ENCODE measurements around the gene XCL1.

XCL1 gene

GRCh38 chr1:168598125-168598524 lies 21.7 kb downstream of the XCL1 start:
- no peak for DNase-seq
- in situ Hi-C loops (cut with MboI; ENCODE audit: low pct_unique_long_range_greater_than_20kb, low sequenced_read_pairs): loop anchor here (10.0 kb wide), 1 partner anchor 153 kb away; no protein-coding TSS in a partner anchor

GRCh38 chr1:168598892-168599291 lies 22.5 kb downstream of the XCL1 start:
- DNase-seq: no peak
- in situ Hi-C loops (cut with MboI; ENCODE audit: low pct_unique_long_range_greater_than_20kb, low sequenced_read_pairs): loop anchor here (10.0 kb wide), 1 partner anchor 154 kb away; no protein-coding TSS in a partner anchor

GRCh38 chr1:168599641-168600040 lies 23.2 kb downstream of the XCL1 start:
- in situ Hi-C loops (cut with MboI; ENCODE audit: low pct_unique_long_range_greater_than_20kb, low sequenced_read_pairs): loop anchor here (10.0 to 25.0 kb wide), 3 partner anchors 155 to 763 kb away; partner anchors contain the start of genes ATP1B1, BLZF1 and NME7
- DNase-seq: no peak

GRCh38 chr1:168601051-168601450 lies 24.6 kb downstream of the XCL1 start:
- no peak for DNase-seq
- in situ Hi-C loops (cut with MboI; ENCODE audit: low pct_unique_long_range_greater_than_20kb, low sequenced_read_pairs): loop anchor here (25.0 kb wide), 2 partner anchors 511 to 761 kb away; partner anchors contain the start of genes ATP1B1, BLZF1 and NME7

GRCh38 chr1:168603501-168604110 lies 27.2 kb downstream of the XCL1 start:
- DNase-seq: peak; percentile 70
- in situ Hi-C loops (cut with MboI; ENCODE audit: low pct_unique_long_range_greater_than_20kb, low sequenced_read_pairs): loop anchor here (25.0 kb wide), 2 partner anchors 509 to 759 kb away; partner anchors contain the start of genes ATP1B1, BLZF1 and NME7

GRCh38 chr1:168605443-168605842 lies 29.0 kb downstream of the XCL1 start:
- no peak for DNase-seq
- in situ Hi-C loops (cut with MboI; ENCODE audit: low pct_unique_long_range_greater_than_20kb, low sequenced_read_pairs): loop anchor here (25.0 kb wide), 2 partner anchors 507 to 757 kb away; partner anchors contain the start of genes ATP1B1, BLZF1 and NME7

- in situ Hi-C loops (cut with MboI; ENCODE audit: low pct_unique_long_range_greater_than_20kb, low sequenced_read_pairs): loop anchor here (25.0 kb wide), 2 partner anchors 506 to 756 kb away; partner anchors contain the start of genes ATP1B1, BLZF1 and NME7
- no peak for DNase-seq
Observed at GRCh38 chr1:168606096-168606495, 29.7 kb downstream of the XCL1 start.

GRCh38 chr1:168607872-168608428 lies 31.5 kb downstream of the XCL1 start:
- no peak for DNase-seq
- in situ Hi-C loops (cut with MboI; ENCODE audit: low pct_unique_long_range_greater_than_20kb, low sequenced_read_pairs): loop anchor here (25.0 kb wide), 2 partner anchors 504 to 754 kb away; partner anchors contain the start of genes ATP1B1, BLZF1 and NME7

- in situ Hi-C loops (cut with MboI; ENCODE audit: low pct_unique_long_range_greater_than_20kb, low sequenced_read_pairs): loop anchor here (25.0 kb wide), 2 partner anchors 503 to 753 kb away; partner anchors contain the start of genes ATP1B1, BLZF1 and NME7
- DNase-seq: no peak
Observed at GRCh38 chr1:168608796-168609715, 32.7 kb downstream of the XCL1 start.

- in situ Hi-C loops (cut with MboI; ENCODE audit: low pct_unique_long_range_greater_than_20kb, low sequenced_read_pairs): loop anchor here (25.0 kb wide), 2 partner anchors 502 to 752 kb away; partner anchors contain the start of genes ATP1B1, BLZF1 and NME7
- peak; percentile 28 for DNase-seq
Observed at GRCh38 chr1:168609741-168610510, 33.5 kb downstream of the XCL1 start.

- DNase-seq: no peak
- in situ Hi-C loops (cut with MboI; ENCODE audit: low pct_unique_long_range_greater_than_20kb, low sequenced_read_pairs): loop anchor here (25.0 kb wide), 2 partner anchors 499 to 749 kb away; partner anchors contain the start of genes ATP1B1, BLZF1 and NME7
Observed at GRCh38 chr1:168613038-168613451, 36.6 kb downstream of the XCL1 start.

- in situ Hi-C loops (cut with MboI; ENCODE audit: low pct_unique_long_range_greater_than_20kb, low sequenced_read_pairs): loop anchor here (25.0 kb wide), 2 partner anchors 499 to 749 kb away; partner anchors contain the start of genes ATP1B1, BLZF1 and NME7
Observed at GRCh38 chr1:168613691-168614231, 37.4 kb downstream of the XCL1 start.

GRCh38 chr1:168614235-168614634 lies 37.8 kb downstream of the XCL1 start:
- in situ Hi-C loops (cut with MboI; ENCODE audit: low pct_unique_long_range_greater_than_20kb, low sequenced_read_pairs): loop anchor here (25.0 kb wide), 2 partner anchors 498 to 748 kb away; partner anchors contain the start of genes ATP1B1, BLZF1 and NME7
- no peak for DNase-seq

More at GRCh38 chr1:168613691-168614231, 37.4 kb downstream of the XCL1 start:
- DNase-seq: no peak

GRCh38 chr1:168615965-168616364 lies 39.6 kb downstream of the XCL1 start:
- DNase-seq: no peak
- in situ Hi-C loops (cut with MboI; ENCODE audit: low pct_unique_long_range_greater_than_20kb, low sequenced_read_pairs): loop anchor here (25.0 kb wide), 2 partner anchors 496 to 746 kb away; partner anchors contain the start of genes ATP1B1, BLZF1 and NME7

GRCh38 chr1:168617974-168618750 lies 41.8 kb downstream of the XCL1 start:
- in situ Hi-C loops (cut with MboI; ENCODE audit: low pct_unique_long_range_greater_than_20kb, low sequenced_read_pairs): loop anchor here (25.0 kb wide), 2 partner anchors 494 to 744 kb away; partner anchors contain the start of genes ATP1B1, BLZF1 and NME7
- DNase-seq: no peak

- in situ Hi-C loops (cut with MboI; ENCODE audit: low pct_unique_long_range_greater_than_20kb, low sequenced_read_pairs): loop anchor here (25.0 kb wide), 2 partner anchors 493 to 743 kb away; partner anchors contain the start of genes ATP1B1, BLZF1 and NME7
- DNase-seq: no peak
Observed at GRCh38 chr1:168618886-168619285, 42.5 kb downstream of the XCL1 start.

- in situ Hi-C loops (cut with MboI; ENCODE audit: low pct_unique_long_range_greater_than_20kb, low sequenced_read_pairs): loop anchor here (25.0 kb wide), 2 partner anchors 491 to 741 kb away; partner anchors contain the start of genes ATP1B1, BLZF1 and NME7
- DNase-seq: no peak
Observed at GRCh38 chr1:168621356-168621755, 45.0 kb downstream of the XCL1 start.
